Activated T-helper 17 cell treated with anti-CD3 and anti-CD28 coated beads, Interleukin-2, amount 50 U/mL, for 72 hours (primary cell): ENCODE measurements around the gene RPL13A. TPM values are rescaled to one million over a fixed set of nuclear protein-coding genes. Genes with fewer than 3 reads are reported as not detected.
A peak's percentile ranks its signal among the peaks of the same experiment; 100 is the strongest.

Experiments used
- ATAC-seq: fragments of 150-1000 bp; cut with Tn5 transposase; replicated peaks from 2 replicates; pipeline ENCODE4 v1.10.0; 2021; ENCODE audit warnings: mild to moderate bottlenecking, moderate library complexity
- H3K27ac Mint-ChIP-seq: one replicate; pipeline ENCODE4 v1.8.0; 2022; ENCODE audit warnings: mixed read lengths
- H3K27me3 Mint-ChIP-seq: one replicate; pipeline ENCODE4 v1.8.0; 2022; ENCODE audit warnings: mixed read lengths
- H3K36me3 Mint-ChIP-seq: one replicate; pipeline ENCODE4 v1.8.0; 2022; ENCODE audit warnings: low read depth, mild to moderate bottlenecking, mixed read lengths
- H3K4me1 Mint-ChIP-seq: one replicate; pipeline ENCODE4 v1.8.0; 2022; ENCODE audit warnings: mixed read lengths
- H3K4me3 Mint-ChIP-seq: one replicate; pipeline ENCODE4 v1.8.0; 2022; ENCODE audit warnings: mild to moderate bottlenecking, mixed read lengths
- H3K9me3 Mint-ChIP-seq: one replicate; pipeline ENCODE4 v1.8.0; 2022; ENCODE audit warnings: mixed read lengths
- total RNA-seq, 2 donors: library from RNA; stranded (reverse); gene quantifications; one replicate each; pipeline ENCODE4 v1.2.3, GENCODE V29; 2022

The RPL13A gene
- total RNA-seq, 2 donors from 2014 or later = 3,905 to 4,763 TPM

DNA sequence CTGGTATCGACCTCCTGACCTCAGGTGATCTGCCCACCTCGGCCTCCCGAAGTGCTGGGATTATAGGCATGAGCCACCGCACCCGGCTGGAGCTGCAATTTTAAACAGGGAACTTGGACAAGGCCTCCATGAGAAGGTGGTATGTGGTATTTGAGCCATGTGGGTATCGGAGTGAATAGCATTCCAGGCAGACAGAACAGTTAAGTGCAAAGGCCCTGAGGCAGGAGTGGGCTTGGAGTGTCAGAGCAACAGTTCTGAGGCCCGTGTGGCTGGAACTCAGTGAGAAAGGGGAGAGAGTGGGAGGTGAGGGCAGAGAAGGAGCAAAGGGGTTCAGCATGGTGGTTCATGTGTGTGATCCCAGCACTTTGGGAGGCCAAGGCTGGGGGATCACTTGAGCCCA, 43.3 kb downstream of the RPL13A start:
- Mint-ChIP-seq H3K27me3 (no peaks in the 10 kb centered on the region), H3K36me3 (peaks cover 5% of the 10 kb centered on the region), H3K4me1 (peaks cover 25% of the 10 kb centered on the region), H3K9me3 (no peaks in the 10 kb centered on the region), H3K4me3 (no peak overlapping the region), H3K27ac (no peak overlapping the region)
- no peak for ATAC-seq

DNA sequence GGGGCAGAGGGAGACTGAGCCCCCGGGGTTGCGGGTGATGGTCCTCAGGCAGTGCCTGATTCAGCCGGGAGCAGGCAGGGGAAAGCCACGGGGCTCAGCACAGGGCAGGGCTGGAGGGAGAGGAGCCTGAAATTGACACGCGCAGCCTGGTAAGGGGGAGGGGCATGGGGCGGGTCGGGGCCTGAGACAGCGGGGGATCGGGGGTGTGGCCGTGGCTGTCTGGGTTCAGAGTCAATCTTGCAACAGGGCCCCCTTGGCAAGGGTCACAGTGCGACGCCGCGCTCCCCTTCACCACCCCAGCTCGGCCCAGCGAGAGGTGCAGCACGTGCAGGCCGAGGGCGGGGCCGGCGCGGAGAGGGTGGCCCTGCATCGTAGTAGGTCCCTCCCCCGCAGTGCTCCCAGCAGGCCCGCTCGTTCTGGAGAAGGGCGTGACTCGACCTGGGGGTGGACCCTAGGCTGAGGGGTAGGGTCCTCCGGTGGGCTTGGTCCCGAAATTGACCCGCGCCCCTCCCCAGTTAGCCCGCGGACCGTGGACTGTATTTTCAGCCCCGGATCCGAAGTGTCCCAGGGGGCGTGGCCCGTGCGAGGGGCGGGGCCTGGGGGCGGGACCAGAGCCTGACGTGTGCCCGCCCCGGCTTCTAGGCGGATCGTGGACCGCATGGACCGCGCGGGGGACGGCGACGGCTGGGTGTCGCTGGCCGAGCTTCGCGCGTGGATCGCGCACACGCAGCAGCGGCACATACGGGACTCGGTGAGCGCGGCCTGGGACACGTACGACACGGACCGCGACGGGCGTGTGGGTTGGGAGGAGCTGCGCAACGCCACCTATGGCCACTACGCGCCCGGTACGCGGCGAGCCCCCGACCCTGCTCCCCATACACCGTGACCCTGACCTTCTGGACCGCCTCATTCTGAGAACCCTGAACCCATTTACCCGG, 46.4 kb downstream of the RPL13A start:
- Mint-ChIP-seq H3K4me3 (peak overlapping the region; percentile 92), H3K27ac (peak overlapping the region; percentile 86), H3K27me3 (no peaks in the 10 kb centered on the region), H3K36me3 (peaks cover 5% of the 10 kb centered on the region), H3K9me3 (no peaks in the 10 kb centered on the region), H3K4me1 (peaks cover 16% of the 10 kb centered on the region)
- peak; percentile 85 for ATAC-seq

DNA sequence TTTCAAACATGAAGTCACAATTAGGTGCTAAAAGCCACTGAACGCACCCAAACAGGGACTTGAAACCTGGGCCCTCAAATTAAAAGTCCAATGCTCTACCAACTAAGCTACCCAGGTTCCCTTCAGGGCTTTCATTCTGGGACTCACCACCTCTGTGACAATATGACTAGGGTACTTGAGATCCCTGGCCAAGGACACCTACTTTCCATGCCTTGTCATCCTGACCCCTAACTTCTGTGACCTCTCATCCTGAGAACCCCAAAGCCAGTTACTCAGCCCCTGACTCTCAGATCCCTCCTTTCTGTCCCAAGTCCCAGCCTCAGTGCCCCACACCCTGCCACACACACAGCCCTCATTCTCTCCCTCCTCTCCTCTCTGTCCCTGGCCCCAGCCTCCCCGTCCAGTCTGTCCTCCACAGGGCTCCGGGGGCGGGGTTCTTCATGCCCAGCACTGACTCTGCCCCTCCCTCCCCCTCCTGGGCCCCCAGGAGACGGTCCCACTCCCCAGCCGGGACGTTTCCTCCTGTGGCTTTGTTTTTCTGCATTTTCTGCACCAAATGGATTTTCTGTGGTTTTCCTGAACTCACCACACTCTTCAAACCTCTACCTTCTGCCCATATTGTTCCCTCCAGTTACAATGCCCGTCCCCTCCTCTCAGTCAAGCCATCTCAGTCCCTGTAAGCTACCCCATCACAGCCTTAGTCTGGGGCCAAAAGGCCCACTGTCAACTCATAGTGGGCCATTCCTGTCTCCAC, 47.4 kb downstream of the RPL13A start:
- ATAC-seq = peak; percentile 64
- Mint-ChIP-seq H3K27me3 (no peaks in the 10 kb centered on the region), H3K4me1 (peaks cover 16% of the 10 kb centered on the region), H3K4me3 (peak overlapping the region; percentile 92), H3K27ac (peak overlapping the region; percentile 86), H3K36me3 (peaks cover 5% of the 10 kb centered on the region), H3K9me3 (no peaks in the 10 kb centered on the region)

DNA sequence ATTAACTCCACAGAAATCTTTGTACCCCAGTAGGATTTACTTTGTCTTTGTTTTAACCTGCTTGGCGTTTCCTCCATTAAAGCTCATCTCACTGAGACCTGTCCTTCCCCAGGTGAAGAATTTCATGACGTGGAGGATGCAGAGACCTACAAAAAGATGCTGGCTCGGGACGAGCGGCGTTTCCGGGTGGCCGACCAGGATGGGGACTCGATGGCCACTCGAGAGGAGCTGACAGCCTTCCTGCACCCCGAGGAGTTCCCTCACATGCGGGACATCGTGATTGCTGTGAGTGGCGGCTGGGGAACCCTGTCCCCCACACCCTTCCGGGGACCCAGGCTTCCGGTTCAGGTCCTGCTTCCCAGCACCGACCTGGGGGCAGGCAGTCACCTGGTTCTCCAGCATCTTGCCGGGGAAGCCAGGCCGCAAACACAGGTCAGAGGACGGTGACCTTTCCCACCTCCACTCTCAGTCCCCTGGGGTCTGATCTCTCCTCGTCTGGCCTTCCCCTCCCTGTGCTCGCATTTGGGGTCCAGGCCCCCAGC, 49.6 kb downstream of the RPL13A start:
- Mint-ChIP-seq H3K4me3 (no peak overlapping the region), H3K9me3 (no peaks in the 10 kb centered on the region), H3K4me1 (peaks cover 16% of the 10 kb centered on the region), H3K27ac (no peak overlapping the region), H3K36me3 (peaks cover 5% of the 10 kb centered on the region), H3K27me3 (no peaks in the 10 kb centered on the region)
- no peak for ATAC-seq

DNA sequence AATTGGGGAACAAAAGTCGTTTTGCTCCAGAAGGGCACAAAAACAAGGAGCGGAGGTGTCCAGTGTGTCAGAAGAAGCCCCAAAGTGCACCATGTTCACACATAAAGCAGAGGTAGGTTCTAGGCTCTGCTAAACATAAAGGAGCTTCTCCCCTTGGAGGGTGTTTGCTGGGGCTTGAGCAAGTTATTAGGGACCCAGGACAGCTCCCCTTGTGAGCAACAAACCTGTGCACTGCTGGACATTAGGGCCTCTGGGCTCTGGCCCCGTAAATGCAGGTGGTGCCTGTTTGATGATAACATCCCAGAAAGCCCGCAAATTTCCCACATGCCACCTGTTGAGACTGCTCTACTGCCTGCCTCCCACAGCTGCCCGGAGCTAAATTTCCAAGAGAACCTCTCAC, 51.2 kb downstream of the RPL13A start:
- Mint-ChIP-seq H3K27ac (no peak overlapping the region), H3K9me3 (no peaks in the 10 kb centered on the region), H3K27me3 (no peaks in the 10 kb centered on the region), H3K36me3 (peaks cover 5% of the 10 kb centered on the region), H3K4me1 (peaks cover 11% of the 10 kb centered on the region), H3K4me3 (no peak overlapping the region)
- no peak for ATAC-seq

DNA sequence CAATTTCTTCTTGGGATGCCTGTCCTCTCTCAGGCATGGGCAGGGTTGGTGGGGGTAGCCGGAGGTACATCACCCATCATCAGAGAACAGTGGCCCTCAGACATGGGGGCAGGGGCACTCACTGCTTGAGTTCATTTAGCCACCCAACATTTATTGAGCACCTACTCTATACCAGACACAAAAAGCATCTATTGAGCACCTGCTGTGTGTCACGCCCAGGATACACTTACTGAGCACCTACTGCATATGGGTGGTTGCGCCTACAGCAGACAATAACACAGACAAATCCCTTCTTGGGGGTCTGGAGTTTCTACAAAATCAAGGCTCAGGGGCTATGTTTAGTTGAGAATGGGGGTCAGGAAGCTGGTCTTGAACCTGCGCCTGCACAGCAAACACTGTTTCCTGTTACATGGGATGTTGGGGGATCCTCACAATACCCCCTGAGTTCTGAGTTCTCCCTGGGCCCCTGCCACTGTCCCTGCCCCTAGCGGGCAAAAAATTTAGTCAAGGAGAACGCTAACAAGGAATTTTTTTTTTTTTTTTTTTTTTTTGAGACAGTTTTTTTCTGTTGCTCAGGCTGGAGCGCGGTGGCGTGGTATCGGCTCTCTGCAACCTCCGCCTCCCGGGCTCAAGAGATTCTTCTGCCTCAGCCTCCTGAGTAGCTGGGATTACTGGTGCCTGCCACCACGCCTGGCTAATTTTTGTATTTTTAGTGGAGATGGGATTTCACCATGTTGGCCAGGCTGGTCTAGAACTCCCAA, 52.0 kb downstream of the RPL13A start:
- Mint-ChIP-seq H3K27me3 (no peaks in the 10 kb centered on the region), H3K4me3 (no peak overlapping the region), H3K4me1 (peaks cover 15% of the 10 kb centered on the region), H3K9me3 (no peaks in the 10 kb centered on the region), H3K27ac (no peak overlapping the region), H3K36me3 (peaks cover 3% of the 10 kb centered on the region)
- ATAC-seq = no peak

Other genes starting within 250 kb of the RPL13A start
- 1 to 10 TPM; 1.1 to 1.4 TPM for gene SLC6A16, start 162.4 kb upstream of the RPL13A start, total RNA-seq
- 100 to 1,000 TPM; 125 to 168 TPM for gene CD37, start 152.2 kb upstream of the RPL13A start, total RNA-seq
- under 1 TPM in 1 of 2 donors, not detected in 1; 0.16 TPM for gene TEAD2, start 125.2 kb upstream of the RPL13A start, total RNA-seq
- gene DKKL1, start 123.7 kb upstream of the RPL13A start, total RNA-seq = not detected
- gene KASH5, start 99.4 kb upstream of the RPL13A start, total RNA-seq = 1 to 10 TPM in 1 of 2 donors, not detected in 1; 1.1 TPM
- gene PTH2, start 64.2 kb upstream of the RPL13A start, total RNA-seq = not detected
- gene GFY, start 62.2 kb upstream of the RPL13A start, total RNA-seq = not detected
- under 1 TPM in 1 of 2 donors, not detected in 1; 0.40 TPM for gene SLC17A7, start 46.1 kb upstream of the RPL13A start, total RNA-seq
- gene PIH1D1, start 35.8 kb upstream of the RPL13A start, total RNA-seq = 100 to 1,000 TPM; 183 to 194 TPM
- 10 to 100 TPM; 15.5 to 39.1 TPM for gene ALDH16A1, start 34.4 kb upstream of the RPL13A start, total RNA-seq
- 10 to 100 TPM; 77.2 to 92.8 TPM for gene FLT3LG, start 13.4 kb upstream of the RPL13A start, total RNA-seq
- gene RPS11, start 8.8 kb downstream of the RPL13A start, total RNA-seq = 1,000 to 10,000 TPM; 2,381 to 3,085 TPM
- gene FCGRT, start 25.1 kb downstream of the RPL13A start, total RNA-seq = 10 to 100 TPM; 11.1 to 15.8 TPM
- gene RCN3, start 40.4 kb downstream of the RPL13A start, total RNA-seq = 10 to 100 TPM in 1 of 2 donors, 1 to 10 TPM in 1; 1.2 to 11.8 TPM
- gene NOSIP, start 92.9 kb downstream of the RPL13A start, total RNA-seq = 100 to 1,000 TPM; 101 to 103 TPM
- gene PRRG2, start 93.7 kb downstream of the RPL13A start, total RNA-seq = 10 to 100 TPM in 1 of 2 donors, 1 to 10 TPM in 1; 3.8 to 12.3 TPM
- 10 to 100 TPM; 27.2 to 27.8 TPM for gene PRR12, start 103.6 kb downstream of the RPL13A start, total RNA-seq
- 10 to 100 TPM in 1 of 2 donors, 1 to 10 TPM in 1; 7.6 to 14.3 TPM for gene RRAS, start 152.5 kb downstream of the RPL13A start, total RNA-seq
- gene SCAF1, start 154.6 kb downstream of the RPL13A start, total RNA-seq = 10 to 100 TPM; 53.8 to 60.5 TPM
- 100 to 1,000 TPM; 150 to 218 TPM for gene IRF3, start 178.2 kb downstream of the RPL13A start, total RNA-seq
- gene BCL2L12, start 178.3 kb downstream of the RPL13A start, total RNA-seq = 10 to 100 TPM; 61.1 to 80.5 TPM
- gene PRMT1, start 189.7 kb downstream of the RPL13A start, total RNA-seq = 100 to 1,000 TPM; 183 to 345 TPM
- 1 to 10 TPM; 8.5 to 8.6 TPM for gene ADM5, start 202.0 kb downstream of the RPL13A start, total RNA-seq
- 1 to 10 TPM in 1 of 2 donors, under 1 TPM in 1; 0.93 to 4.3 TPM for gene CPT1C, start 203.5 kb downstream of the RPL13A start, total RNA-seq